ENCODE data around the gene GRPR.
A peak's percentile ranks its signal among the peaks of the same experiment; 100 is the strongest.

GRPR gene

DNA sequence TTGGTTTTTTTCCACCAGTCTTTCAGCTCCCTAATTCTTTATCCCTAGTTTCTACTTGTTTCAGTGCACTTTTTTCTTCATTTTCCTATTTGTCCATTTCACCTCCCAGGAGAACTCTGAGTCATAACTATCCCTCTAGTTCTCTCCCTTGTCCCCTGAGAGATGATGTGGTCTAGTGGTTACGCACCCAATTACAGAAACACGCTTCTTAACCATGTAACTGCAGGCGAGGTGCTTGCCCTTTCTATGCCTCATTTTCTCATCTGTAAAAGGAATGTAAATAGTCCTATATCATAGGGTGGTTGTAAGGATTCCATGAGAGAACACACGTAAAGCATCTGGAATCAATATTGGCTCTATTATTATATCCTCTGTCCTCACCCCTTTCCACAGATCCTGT, 8.8 kb upstream of the GRPR start:
- H3K4me3 ChIP-seq (ENCODE audit: low read length), result no peak overlapping the region
- DNase-seq (ENCODE audit: low read depth), result peak; percentile 95
- TF ChIP-seq CTCF (conservative IDR thresholded peaks at IDR 0.05; ENCODE audit: low read length), result no peak

DNA sequence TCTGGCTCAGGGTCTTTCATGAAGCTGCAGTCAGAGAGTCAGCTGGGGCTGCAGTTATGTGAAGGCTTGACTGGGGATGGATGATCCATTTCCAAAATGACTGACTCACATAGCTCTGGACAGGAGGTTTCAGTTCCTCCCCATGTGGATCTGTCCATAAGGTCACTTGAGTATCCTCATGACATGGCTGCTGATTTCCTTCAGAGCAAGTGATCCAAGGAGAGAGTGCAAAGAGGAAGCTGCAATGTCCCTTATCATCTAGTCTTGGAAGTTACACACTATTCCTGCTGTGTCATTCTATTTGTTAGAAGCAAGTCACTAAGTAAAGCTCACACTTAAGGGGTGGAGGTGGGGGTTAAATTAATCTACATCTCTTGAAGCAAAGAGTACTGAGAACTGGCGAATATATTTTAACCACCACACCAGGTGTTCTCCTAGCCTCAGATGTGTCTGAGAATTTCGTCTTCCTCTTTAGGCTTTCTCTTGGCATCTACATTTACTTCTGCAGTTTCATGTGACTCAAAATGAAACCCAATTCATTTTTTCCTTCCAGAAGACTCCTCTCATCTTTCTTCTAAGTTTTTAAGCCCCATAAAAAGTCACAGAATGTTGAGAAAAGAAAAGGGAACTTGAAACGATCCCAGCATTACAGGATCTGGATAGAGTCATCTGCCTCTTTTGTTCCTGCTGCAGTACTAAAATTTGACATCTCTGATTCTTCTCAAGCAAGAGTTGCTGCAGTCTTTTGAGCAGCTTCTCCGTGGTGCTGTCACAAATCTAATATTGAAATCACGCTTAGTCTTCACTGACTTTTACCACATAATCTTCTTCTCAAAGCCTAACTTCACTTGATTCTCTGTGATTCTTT, 3.8 kb upstream of the GRPR start:
- DNase-seq (ENCODE audit: low read depth), result no peak
- no peak overlapping the region for H3K4me3 ChIP-seq (ENCODE audit: low read length)
- TF ChIP-seq CTCF (conservative IDR thresholded peaks at IDR 0.05; ENCODE audit: low read length), result no peak

DNA sequence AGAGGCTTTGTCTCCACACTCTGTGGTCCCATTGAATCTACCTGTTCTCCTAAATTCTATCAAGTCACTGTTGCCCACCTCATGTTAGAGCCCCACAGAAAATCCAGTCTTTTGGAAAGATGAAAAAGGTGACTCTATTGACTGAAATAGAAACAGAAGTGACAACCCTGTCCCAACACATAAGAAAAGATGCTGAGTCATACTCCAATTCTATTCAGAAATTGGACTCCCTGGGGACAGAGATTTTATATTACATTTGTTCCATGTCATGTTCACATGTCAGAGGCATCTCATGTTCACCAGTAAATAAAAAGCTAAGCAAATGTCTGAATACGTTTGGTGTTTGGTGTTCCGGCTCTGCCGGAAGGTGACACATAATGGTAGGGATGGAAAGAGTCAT, 2.9 kb upstream of the GRPR start:
- H3K4me3 ChIP-seq (ENCODE audit: low read length), result no peak overlapping the region
- DNase-seq (ENCODE audit: low read depth), result no peak
- TF ChIP-seq CTCF (conservative IDR thresholded peaks at IDR 0.05; ENCODE audit: low read length), result no peak

GRCh38 chrX:16124201-16124600, 836 bp downstream of the GRPR start:
- TF ChIP-seq CTCF (conservative IDR thresholded peaks at IDR 0.05; ENCODE audit: low read length), result no peak
- peak overlapping the region; percentile 56 for H3K4me3 ChIP-seq (ENCODE audit: low read length)
- DNase-seq (ENCODE audit: low read depth), result no peak

DNA sequence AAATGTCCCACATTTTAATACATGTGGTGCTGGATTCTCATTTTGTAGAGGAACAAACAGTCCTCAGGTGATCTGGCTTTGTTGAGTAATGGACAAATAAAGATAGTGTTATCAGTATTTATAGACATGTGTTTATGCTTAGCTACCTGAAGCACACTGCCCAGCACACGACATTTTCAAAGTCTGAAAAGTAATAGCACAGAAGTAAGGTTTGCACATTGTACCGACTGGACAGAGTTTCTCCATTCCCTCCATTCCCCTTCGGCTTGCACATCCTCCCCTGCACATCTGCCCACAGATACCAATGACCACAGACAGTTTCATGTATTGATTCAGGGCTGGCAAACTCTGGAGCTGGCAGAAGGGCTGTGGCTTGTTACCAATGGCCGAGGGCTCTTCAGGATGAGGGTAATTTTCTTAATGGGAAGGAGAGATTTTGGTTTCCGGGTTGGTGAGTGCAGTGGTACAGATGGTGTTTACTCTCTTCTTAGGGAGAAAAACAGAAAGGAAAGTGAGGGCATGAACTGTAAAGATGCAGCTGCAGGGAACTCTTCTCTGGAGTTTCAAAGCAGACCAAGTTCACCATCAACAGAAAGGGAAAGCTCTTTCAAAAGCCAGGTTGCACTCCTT, 2.3 kb downstream of the GRPR start:
- DNase-seq (ENCODE audit: low read depth), result no peak
- no peak for TF ChIP-seq CTCF (conservative IDR thresholded peaks at IDR 0.05; ENCODE audit: low read length)
- H3K4me3 ChIP-seq (ENCODE audit: low read length), result peak overlapping the region; percentile 56

- no peak overlapping the region for H3K4me3 ChIP-seq (ENCODE audit: low read length)
- TF ChIP-seq CTCF (conservative IDR thresholded peaks at IDR 0.05; ENCODE audit: low read length), result no peak
- no peak for DNase-seq (ENCODE audit: low read depth)
These were observed 7.3 kb downstream of the GRPR start for GRCh38 chrX:16130707-16131106.

- DNase-seq (ENCODE audit: low read depth), result no peak
- H3K4me3 ChIP-seq (ENCODE audit: low read length), result no peak overlapping the region
- no peak for TF ChIP-seq CTCF (conservative IDR thresholded peaks at IDR 0.05; ENCODE audit: low read length)
These were observed 11.6 kb downstream of the GRPR start for GRCh38 chrX:16134936-16135335.
